Peyer's patch (tissue), 4 donors: Measurements from ENCODE around the gene GPR15.

Experiments used
- POLR2A ChIP-seq, 2 donors: fragments of 450-650 bp; IDR thresholded peaks; one replicate each; pipeline ENCODE4 v1.5.1; 2017; ENCODE audit warnings: antibody characterized with exemption in 2 of 2, mild to moderate bottlenecking in 2 of 2, moderate library complexity in 2 of 2
- TF ChIP-seq, protein P1 (sequence below), 6 experiments: fragments of 450-650 bp in 4 of 6; fragments of 200-600 bp in 2 of 6; sonication (generic) in 1 of 6; IDR thresholded peaks; one replicate each; pipeline ENCODE4 v1.5.1; 2017 to 2019; ENCODE audit warnings: antibody characterized with exemption in 6 of 6, mild to moderate bottlenecking in 3 of 6, moderate library complexity in 1 of 6

DNA sequence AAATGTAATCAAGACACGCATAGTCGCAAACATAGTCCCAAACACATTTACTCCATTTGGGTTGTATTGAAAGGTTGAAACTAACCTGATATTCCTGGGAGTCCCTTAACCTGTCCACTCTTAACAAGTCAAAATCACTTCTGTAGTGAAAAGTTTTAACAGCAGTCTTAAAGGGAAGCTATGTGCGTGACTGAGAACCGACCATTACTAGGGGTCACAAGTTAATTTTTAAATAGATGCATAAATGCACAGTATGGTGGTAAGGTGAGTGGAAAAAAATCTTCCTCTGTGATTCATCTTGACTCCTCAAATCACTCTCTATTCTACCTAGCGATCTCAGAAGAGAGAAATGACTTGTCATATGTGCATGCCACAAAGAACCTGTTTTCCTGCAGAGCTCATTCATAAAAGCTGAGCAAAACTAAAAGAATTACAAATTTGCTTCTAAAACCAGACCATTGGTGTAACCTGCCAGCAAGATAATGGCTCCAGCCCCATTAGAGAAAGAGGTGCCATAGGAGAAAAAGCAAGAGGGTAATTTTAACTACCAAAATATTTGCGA is 4.8 kb downstream of the GPR15 start:
- TF ChIP-seq, protein P1, sequence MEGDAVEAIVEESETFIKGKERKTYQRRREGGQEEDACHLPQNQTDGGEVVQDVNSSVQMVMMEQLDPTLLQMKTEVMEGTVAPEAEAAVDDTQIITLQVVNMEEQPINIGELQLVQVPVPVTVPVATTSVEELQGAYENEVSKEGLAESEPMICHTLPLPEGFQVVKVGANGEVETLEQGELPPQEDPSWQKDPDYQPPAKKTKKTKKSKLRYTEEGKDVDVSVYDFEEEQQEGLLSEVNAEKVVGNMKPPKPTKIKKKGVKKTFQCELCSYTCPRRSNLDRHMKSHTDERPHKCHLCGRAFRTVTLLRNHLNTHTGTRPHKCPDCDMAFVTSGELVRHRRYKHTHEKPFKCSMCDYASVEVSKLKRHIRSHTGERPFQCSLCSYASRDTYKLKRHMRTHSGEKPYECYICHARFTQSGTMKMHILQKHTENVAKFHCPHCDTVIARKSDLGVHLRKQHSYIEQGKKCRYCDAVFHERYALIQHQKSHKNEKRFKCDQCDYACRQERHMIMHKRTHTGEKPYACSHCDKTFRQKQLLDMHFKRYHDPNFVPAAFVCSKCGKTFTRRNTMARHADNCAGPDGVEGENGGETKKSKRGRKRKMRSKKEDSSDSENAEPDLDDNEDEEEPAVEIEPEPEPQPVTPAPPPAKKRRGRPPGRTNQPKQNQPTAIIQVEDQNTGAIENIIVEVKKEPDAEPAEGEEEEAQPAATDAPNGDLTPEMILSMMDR (IDR thresholded peaks at IDR 0.05), result no peak
- TF ChIP-seq POLR2A (IDR thresholded peaks at IDR 0.05), result no peak
